HG02642 (cell line): ENCODE results near the gene SARM1.
"Not testable (repeated sequence)": the region's sequence is repeated elsewhere in the genome, so short reads cannot be mapped to it uniquely, and the experiment has no call there.

Experiments used
- ATAC-seq: cut with Tn5 transposase; IDR thresholded peaks from one replicate; pipeline ENCODE4 v1.9.1; 2021; ENCODE audit warnings: mild to moderate bottlenecking; ENCODE audit not compliant: unreplicated experiment, poor library complexity

The SARM1 gene

DNA sequence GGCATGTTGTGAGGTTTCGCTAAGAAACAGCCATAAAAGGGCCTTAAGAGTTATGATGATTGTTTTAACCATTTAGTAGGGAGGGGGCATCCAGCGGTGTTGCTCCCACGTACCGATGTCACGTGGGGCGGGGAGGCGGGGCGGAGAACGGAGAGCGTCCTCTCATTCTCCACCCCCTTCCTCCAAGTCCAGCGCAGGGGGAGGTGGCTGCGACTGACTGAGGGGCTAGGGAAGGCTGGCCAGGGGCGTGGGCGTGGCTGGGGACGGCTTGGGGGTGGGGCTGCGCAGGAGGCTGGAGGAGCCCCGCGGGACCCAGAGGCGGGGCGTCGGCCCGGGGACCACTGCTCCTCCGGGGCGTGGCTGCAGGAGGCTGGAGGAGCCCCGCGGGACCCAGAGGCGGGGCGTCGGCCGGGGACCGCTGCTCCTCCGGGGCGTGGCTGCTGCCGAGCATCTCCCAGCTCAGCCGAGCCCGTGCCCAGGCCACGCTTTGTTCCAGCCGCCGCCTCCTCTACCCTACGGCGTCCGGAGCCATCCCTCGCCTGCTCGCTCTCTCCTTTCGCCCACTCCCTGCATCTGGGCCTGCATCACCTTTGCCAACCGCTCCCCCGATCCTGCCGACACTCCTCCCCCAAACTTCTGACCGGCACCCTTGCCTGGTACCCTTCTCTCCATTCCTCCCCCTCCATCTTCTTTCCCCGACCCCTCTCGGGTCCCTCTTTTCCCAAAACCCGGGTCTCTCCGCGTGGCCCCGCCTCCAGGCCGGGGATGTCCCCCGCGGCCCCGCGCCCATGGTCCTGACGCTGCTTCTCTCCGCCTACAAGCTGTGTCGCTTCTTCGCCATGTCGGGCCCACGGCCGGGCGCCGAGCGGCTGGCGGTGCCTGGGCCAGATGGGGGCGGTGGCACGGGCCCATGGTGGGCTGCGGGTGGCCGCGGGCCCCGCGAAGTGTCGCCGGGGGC, at the start of gene SARM1:
TSS of gene SARM1 (plus strand) at position 450 of the 958 bp plus-strand sequence. CDS start at position 789, 339 bp downstream.
- peak; percentile 92 for ATAC-seq

- no peak for ATAC-seq
These were observed 47.2 kb upstream of the SARM1 start for GRCh38 chr17:28324267-28324745.

- ATAC-seq, result no peak
These were observed 46.7 kb upstream of the SARM1 start for GRCh38 chr17:28324781-28325180.

- no peak for ATAC-seq
These were observed 46.3 kb upstream of the SARM1 start for GRCh38 chr17:28325211-28325610.

- ATAC-seq, result no peak
These were observed 45.4 kb upstream of the SARM1 start for GRCh38 chr17:28326114-28326513.

GRCh38 chr17:28327031-28327607, 44.4 kb upstream of the SARM1 start:
- ATAC-seq, result no peak

DNA sequence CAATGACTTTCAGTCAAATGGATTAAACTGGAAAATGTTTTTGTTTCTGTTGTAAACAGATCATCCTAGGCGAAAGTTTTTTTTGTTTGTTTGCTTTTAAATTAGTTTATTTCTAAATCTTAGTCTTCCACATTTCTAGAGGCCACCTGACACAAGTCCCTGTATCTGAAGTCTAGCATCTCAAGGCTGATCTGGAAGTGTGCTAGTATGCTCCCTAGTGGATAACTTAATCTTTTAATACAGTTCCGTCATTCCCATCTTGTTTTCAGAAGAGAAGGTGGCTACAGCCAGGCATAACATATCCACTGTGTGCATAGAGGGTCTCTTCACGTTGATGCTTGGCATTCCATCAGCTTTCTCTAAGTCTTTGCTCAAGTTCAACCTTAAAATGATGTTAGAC, 43.8 kb upstream of the SARM1 start:
- no peak for ATAC-seq

- no peak for ATAC-seq
These were observed 43.2 kb upstream of the SARM1 start for GRCh38 chr17:28328325-28328724.

DNA sequence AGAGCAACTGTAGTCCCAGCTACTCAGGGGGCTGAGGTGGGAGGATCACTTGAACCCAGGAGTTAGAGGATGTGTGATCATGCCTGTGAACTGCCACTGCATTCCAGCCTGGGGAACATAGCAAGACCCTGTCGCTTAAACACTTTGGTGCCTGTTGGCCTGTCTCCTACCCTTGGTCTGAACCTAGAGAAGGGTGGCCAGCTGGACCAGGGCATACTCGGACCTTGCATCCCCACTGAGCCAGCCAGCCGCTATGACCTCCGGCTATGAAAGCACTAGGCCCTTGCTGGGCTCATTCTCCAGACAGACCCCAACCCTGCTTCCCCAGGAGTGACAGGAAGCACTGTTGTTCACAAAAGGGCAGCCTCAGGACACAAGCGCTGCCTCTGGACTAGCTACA, 40.8 kb upstream of the SARM1 start:
- ATAC-seq, result no peak

- no peak for ATAC-seq
These were observed 39.5 kb upstream of the SARM1 start for GRCh38 chr17:28331891-28332420.

DNA sequence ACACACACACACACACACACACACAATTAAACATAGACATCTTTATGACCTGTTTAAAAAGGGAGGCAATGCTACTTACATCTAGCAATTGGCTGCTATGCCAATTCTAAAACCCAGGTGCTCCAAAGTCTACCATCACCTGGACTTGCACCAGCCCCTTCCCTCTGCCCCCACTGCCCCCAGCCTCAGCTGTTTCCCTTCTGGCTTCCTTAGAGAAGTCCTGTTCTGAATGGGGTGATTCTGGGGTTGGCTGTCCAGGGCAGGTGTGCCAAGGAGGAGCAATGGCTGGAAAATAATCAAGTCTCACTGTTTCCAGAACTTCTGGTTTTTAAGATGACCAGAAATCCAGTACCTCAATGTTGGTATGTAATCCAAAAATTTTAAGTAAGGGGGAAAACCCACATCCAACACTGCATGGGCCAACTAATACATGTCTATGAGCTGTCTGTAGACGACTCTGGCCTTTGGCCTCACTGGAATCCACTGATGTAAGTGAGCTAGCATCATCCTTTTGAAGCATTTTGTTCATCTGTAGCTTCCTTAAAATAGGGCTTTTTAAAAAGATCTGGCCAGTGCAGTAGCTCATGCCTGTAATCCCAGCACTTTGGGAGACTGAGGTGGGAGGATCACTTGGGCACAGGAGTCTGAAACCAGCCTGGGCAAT, 38.3 kb upstream of the SARM1 start:
- no peak for ATAC-seq

GRCh38 chr17:28334171-28334570, 37.3 kb upstream of the SARM1 start:
- no peak for ATAC-seq

DNA sequence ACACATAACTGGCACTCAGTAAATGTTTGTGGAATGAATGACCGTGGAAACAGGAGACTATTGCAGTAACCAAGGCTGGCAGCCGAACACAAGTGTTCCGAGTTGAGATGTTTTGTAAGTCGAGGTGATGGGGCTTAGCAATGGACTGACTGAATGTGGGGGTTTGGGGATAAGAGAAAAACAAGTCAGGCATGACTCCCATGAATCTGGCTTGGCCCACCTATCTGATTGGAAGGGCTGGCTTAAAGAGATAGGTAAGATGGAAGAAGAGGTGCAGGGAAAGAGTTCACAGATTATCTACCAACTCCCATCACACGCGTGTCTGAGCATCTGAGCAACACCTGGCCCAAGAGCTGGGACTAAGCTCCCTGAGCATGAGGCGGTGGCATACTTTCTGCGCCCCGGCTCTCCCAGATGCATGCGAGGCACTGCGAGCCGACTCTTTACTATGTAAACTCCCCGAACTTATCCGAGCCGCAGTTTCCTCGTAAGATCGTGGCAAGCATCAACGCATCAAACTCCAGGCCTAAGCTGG, 36.8 kb upstream of the SARM1 start:
- ATAC-seq, result no peak

GRCh38 chr17:28335201-28335958, 36.1 kb upstream of the SARM1 start, which contains the start of the genes IFT20 and TNFAIP1:
TSS of gene IFT20 (minus strand) at chr17:28335472. CDS start at chr17:28331985, 3,487 bp downstream.
TSS of gene TNFAIP1 (plus strand) at chr17:28335761. CDS start at chr17:28339522, 3,761 bp downstream.
- ATAC-seq, result peak; percentile 96

- ATAC-seq, result no peak
These were observed 35.3 kb upstream of the SARM1 start for GRCh38 chr17:28335959-28336871.

DNA sequence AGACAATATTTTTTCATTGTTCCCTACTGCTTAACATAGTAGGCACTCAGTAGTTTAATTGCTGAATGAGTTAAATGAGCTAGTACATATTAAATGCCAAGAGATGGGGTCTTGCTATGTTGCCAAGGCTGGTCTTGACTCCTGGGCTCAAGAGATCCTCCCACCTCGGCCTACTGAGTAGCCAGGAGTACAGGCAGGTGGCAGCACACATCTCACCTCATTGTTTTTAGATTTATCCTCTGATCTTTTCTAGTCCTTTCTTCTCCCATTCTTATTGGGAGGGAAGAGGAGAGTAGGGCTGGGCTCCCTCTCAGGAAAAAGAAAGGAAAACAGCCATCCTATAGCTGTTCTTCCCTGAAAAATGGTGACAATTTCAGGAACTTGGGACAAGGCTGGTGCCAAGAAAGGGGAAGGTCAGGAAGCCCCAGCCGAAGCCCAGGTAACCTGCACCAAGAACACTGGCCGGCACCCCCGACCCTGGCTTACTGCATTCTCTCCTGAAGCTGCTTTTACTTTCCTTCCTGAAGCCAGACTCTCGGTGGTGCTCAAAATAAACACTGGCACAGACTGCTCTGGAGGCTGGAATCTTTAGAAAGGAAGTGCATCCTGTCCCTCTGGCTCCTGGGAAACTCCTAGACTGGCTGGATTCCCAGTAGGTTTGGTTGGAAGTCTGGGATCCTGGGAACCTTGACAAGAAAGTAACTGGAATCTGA, 33.3 kb upstream of the SARM1 start:
- no peak for ATAC-seq

DNA sequence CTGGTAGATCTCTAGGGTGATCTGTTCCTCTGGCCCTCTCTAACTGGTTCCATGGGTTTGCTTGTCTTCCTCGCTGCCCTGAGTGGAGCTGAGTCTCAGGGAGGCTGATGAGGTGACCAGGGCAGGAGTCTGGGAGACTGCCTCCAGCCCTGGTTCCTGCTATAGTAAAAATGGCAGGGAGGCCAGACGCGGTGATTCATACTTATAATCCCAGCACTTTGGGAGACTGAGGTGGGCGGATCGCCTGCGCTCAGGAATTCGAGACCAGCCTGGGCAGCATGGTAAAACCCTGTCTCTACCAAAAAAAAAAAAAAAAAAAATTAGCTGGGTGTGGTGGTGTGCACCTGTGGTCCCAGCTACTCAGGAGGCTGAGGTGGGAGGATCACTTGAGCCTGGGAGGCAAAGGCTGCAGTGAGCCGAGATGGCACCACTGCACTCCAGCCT, 32.7 kb upstream of the SARM1 start:
- not testable (repeated sequence) for ATAC-seq

GRCh38 chr17:28339431-28339830, 32.1 kb upstream of the SARM1 start:
- no peak for ATAC-seq
